HepG2 (cell line): ENCODE results near the gene IL36B.

Source experiments
- CTCF ChIP-seq: sonication (generic); formaldehyde crosslinking; IDR thresholded peaks from 2 replicates; pipeline ENCODE4 v1.5.0; 2020; ENCODE audit warnings: mild to moderate bottlenecking, missing genetic modification reagents, moderate library complexity
- EZH2 ChIP-seq: conservative IDR thresholded peaks from 2 replicates; pipeline ENCODE4 v1.6.1; 2012; ENCODE audit warnings: mild to moderate bottlenecking, low read depth, low read length, moderate library complexity
- POLR2AphosphoS5 ChIP-seq: IDR thresholded peaks from 2 replicates; pipeline ENCODE4 v1.6.1; 2012; ENCODE audit warnings: low read depth, low read length
- ZC3H13 ChIP-seq: sonication (generic); formaldehyde crosslinking; IDR thresholded peaks from 2 replicates; pipeline ENCODE4 v1.8.1; 2023; ENCODE audit warnings: mild to moderate bottlenecking, missing genetic modification reagents, moderate library complexity
- ZSCAN20 ChIP-seq: sonication (generic); formaldehyde crosslinking; IDR thresholded peaks from 2 replicates; pipeline ENCODE4 v1.4.0; 2020; ENCODE audit warnings: missing genetic modification reagents, mild to moderate bottlenecking, borderline replicate concordance

GRCh38 chr2:113053666-113054065 is 999 bp upstream of the IL36B start:
- TF ChIP-seq POLR2AphosphoS5 (no peak), ZC3H13 (CRISPR knock-in tag) (no peak), EZH2 (no peak), ZSCAN20 (CRISPR knock-in tag) (no peak), CTCF (no peak)
